Measurements from ENCODE around the gene RYR2. TPM values are rescaled to one million over a fixed set of nuclear protein-coding genes. Genes with fewer than 3 reads are reported as not detected.

Gene RYR2
- total and polyA plus RNA-seq, 2 of the 8 experiments (the other 6 are each of a cell fraction or from before 2014, with no cell fraction given), result 1.3 to 4.4 TPM

DNA sequence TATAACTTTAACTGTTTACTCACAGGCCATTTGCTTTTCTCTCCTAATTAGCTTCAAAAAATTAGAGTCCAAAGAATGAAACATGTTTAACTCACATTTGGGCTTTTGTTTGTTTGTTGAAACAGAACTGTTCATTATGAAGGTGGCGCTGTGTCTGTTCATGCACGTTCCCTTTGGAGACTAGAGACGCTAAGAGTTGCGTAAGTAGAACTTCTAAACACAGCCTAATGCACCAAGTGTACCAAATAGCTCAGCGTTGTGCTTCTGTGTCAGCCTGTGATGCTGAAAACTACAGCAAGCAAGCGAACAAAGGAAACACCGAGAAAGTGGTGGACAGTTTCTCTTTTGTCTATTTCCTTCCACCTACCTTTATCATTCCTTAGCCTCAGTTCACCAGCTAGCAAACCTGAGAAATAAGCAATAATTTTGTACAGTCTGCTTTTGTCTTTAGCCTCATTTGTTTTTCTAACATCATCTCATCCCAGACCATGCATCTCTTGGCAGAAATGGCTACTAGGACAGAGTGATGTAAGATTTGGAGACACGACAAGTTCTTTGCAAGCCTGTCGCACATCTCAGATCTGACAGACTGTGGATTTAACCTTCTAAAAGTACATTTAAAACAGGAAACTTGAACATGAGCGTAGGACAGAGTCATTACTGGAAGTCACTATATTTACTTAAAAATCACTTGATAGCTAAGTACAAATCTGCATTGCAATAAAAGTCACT, 375.1 kb downstream of the RYR2 start:
- H2BK15ac ChIP-seq (ENCODE audit: low read length), result no peak overlapping the region
- POLR2A ChIA-PET (ENCODE audit: partially characterized antibody), result no interaction called here
- H2BK120ac ChIP-seq (replicated peaks; ENCODE audit: low read depth, low read length), result no peak overlapping the region
- H2BK20ac ChIP-seq (ENCODE audit: low read length), result no peak overlapping the region
- no peak overlapping the region for H3K14ac ChIP-seq (ENCODE audit: insufficient read length)
- H3K9me3 ChIP-seq (ENCODE audit: insufficient read depth in 2 of 2, low read depth in 1 of 2, low read length in 1 of 2), result no peaks in the 10 kb centered on the region
- H4K20me1 ChIP-seq (replicated peaks in 1 of 2; ENCODE audit: control insufficient read depth in 1 of 2, insufficient read depth in 2 of 2, low read length in 2 of 2), result no peaks in the 10 kb centered on the region
- no peak overlapping the region for H2BK5ac ChIP-seq (ENCODE audit: low read depth, low read length)
- no peak overlapping the region for H3K4me3 ChIP-seq (ENCODE audit: extremely low read depth in 1 of 4, insufficient read depth in 2 of 4, low read depth in 3 of 4, low read length in 4 of 4)
- no peaks in the 10 kb centered on the region for H3K27me3 ChIP-seq (replicated peaks in 1 of 4; ENCODE audit: control insufficient read depth in 3 of 4, extremely low read depth in 1 of 4, insufficient read depth in 3 of 4, low read length in 3 of 4)
- H3K9ac ChIP-seq (replicated peaks in 1 of 4; ENCODE audit: extremely low read depth in 1 of 4, low read depth in 3 of 4, low read length in 3 of 4), result no peak overlapping the region
- no peak overlapping the region for H3K18ac ChIP-seq (ENCODE audit: extremely low read depth, low read length)
- 0 out of 8 replicates have a peak, but pooled peaks cover 0 to 3% (median 0%) of the 10 kb centered on the region in 4 experiments for H3K36me3 ChIP-seq (ENCODE audit: control insufficient read depth in 2 of 4, insufficient read depth in 4 of 4, low read length in 3 of 4)
- H3K56ac ChIP-seq (replicated peaks; ENCODE audit: insufficient read length, low read depth, low read length), result no peak overlapping the region
- FAIRE-seq (no peak), DNase-seq (ENCODE audit: low read depth in 1 of 2, low spot score in 2 of 2) (no peak)
- no peak overlapping the region for H4K5ac ChIP-seq (ENCODE audit: insufficient read length, low read depth, low read length)
- H3K27ac ChIP-seq (ENCODE audit: low read depth, low read length), result no peak overlapping the region
- no peaks in the 10 kb centered on the region for H3K23me2 ChIP-seq (ENCODE audit: low read depth, low read length)
- no peak overlapping the region for H3K4me2 ChIP-seq (ENCODE audit: insufficient read depth in 1 of 2, low read depth in 2 of 2, low read length in 2 of 2)
- H3K4me1 ChIP-seq (replicated peaks in 1 of 4; ENCODE audit: control insufficient read depth in 3 of 4, insufficient read depth in 4 of 4, low read length in 3 of 4), result no peaks in the 10 kb centered on the region
- 97% methylated on average over 10 of the region's 10 CpGs; no CpG with 5 or more reads in 1 of the 2 experiments for WGBS, 2 experiments (ENCODE audit: extremely low coverage in 1 of 2, insufficient coverage in 1 of 2, insufficient read length in 1 of 2, insufficient replicate concordance in 2 of 2, low coverage in 1 of 2, low lambda C conversion rate in 2 of 2, missing lambda C conversion rate in 1 of 2)
- no peak overlapping the region for H3K23ac ChIP-seq (ENCODE audit: insufficient read length)
- H2AFZ ChIP-seq (ENCODE audit: low read length), result no peak overlapping the region
- H2BK12ac ChIP-seq (ENCODE audit: low read depth, low read length), result no peak overlapping the region
- no peak overlapping the region for H4K8ac ChIP-seq (ENCODE audit: extremely low read depth, insufficient read depth, low read length)
- H3K4ac ChIP-seq (replicated peaks; ENCODE audit: insufficient read length, low read depth, low read length), result no peak overlapping the region
- H3K79me2 ChIP-seq (ENCODE audit: control insufficient read depth in 1 of 2, insufficient read depth in 2 of 2, low read length in 2 of 2), result no peaks in the 10 kb centered on the region
- H3K79me1 ChIP-seq (ENCODE audit: low read depth, low read length), result no peaks in the 10 kb centered on the region
- no peak overlapping the region for H4K91ac ChIP-seq (replicated peaks; ENCODE audit: insufficient read length, low read length)
- CTCF ChIA-PET (ENCODE audit: partially characterized antibody), result no interaction called here
- no peak overlapping the region for H2AK5ac ChIP-seq (ENCODE audit: low read depth, low read length)
- TF ChIP-seq SP1 (IDR thresholded peaks at IDR 0.05; ENCODE audit: low read depth, low read length) (no peak), SP2 (IDR thresholded peaks at IDR 0.05; ENCODE audit: low read length) (no peak), HDAC6 (IDR thresholded peaks at IDR 0.05; ENCODE audit: low read depth, low read length) (no peak), TAF1 (IDR thresholded peaks at IDR 0.05; ENCODE audit: low read depth, low read length) (no peak), NRF1 (IDR thresholded peaks at IDR 0.05; ENCODE audit: low read depth, low read length) (no peak), JUND (IDR thresholded peaks at IDR 0.05; ENCODE audit: low read length) (no peak), EZH2 (IDR thresholded peaks at IDR 0.05; ENCODE audit: low read depth, low read length, severe bottlenecking) (no peak), POU5F1 (IDR thresholded peaks at IDR 0.05; ENCODE audit: low read depth, low read length) (no peak), BACH1 (IDR thresholded peaks at IDR 0.05; ENCODE audit: low read length) (no peak), CREB1 (IDR thresholded peaks at IDR 0.05) (no peak), POLR2AphosphoS5 (IDR thresholded peaks at IDR 0.05; ENCODE audit: low read depth, low read length) (no peak), KDM1A (IDR thresholded peaks at IDR 0.05; ENCODE audit: borderline replicate concordance, low read length) (no peak), TEAD4 (IDR thresholded peaks at IDR 0.05; ENCODE audit: low read depth, low read length) (no peak), GABPA (IDR thresholded peaks at IDR 0.05; ENCODE audit: borderline replicate concordance, insufficient read depth, low read length) (no peak)
- TF ChIP-seq, protein P1, sequence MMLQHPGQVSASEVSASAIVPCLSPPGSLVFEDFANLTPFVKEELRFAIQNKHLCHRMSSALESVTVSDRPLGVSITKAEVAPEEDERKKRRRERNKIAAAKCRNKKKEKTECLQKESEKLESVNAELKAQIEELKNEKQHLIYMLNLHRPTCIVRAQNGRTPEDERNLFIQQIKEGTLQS (IDR thresholded peaks at IDR 0.05; ENCODE audit: insufficient read depth, low read depth, low read length), result no peak
